Choroid plexus epithelial cell (primary cell): ENCODE measurements around the gene BORCS5.

Experiments
- DNase-seq: peaks from one replicate; pipeline ENCODE4 v3.0.0-alpha.2; 2010; ENCODE audit warnings: low read depth
- H3K4me3 ChIP-seq: 2 replicates; pipeline ENCODE4 v1.5.1; 2011; ENCODE audit warnings: low read depth, mild to moderate bottlenecking, control low read depth, low read length, moderate library complexity
- TF ChIP-seq, protein P1 (sequence below): conservative IDR thresholded peaks from 2 replicates; pipeline ENCODE4 v1.5.1; 2011; ENCODE audit warnings: low read depth, mild to moderate bottlenecking, control low read depth, inconsistent platforms, low read length, moderate library complexity

BORCS5 gene

GRCh38 chr12:12503384-12504078 is 146.7 kb downstream of the BORCS5 start:
- no peak overlapping the region for H3K4me3 ChIP-seq
- DNase-seq: no peak
- TF ChIP-seq, protein P1, sequence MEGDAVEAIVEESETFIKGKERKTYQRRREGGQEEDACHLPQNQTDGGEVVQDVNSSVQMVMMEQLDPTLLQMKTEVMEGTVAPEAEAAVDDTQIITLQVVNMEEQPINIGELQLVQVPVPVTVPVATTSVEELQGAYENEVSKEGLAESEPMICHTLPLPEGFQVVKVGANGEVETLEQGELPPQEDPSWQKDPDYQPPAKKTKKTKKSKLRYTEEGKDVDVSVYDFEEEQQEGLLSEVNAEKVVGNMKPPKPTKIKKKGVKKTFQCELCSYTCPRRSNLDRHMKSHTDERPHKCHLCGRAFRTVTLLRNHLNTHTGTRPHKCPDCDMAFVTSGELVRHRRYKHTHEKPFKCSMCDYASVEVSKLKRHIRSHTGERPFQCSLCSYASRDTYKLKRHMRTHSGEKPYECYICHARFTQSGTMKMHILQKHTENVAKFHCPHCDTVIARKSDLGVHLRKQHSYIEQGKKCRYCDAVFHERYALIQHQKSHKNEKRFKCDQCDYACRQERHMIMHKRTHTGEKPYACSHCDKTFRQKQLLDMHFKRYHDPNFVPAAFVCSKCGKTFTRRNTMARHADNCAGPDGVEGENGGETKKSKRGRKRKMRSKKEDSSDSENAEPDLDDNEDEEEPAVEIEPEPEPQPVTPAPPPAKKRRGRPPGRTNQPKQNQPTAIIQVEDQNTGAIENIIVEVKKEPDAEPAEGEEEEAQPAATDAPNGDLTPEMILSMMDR: peak; percentile 9

GRCh38 chr12:12505544-12506495 is 148.9 kb downstream of the BORCS5 start:
- peak overlapping the region; percentile 22 for H3K4me3 ChIP-seq
- DNase-seq: peak; percentile 70
- TF ChIP-seq, protein P1: no peak

DNA sequence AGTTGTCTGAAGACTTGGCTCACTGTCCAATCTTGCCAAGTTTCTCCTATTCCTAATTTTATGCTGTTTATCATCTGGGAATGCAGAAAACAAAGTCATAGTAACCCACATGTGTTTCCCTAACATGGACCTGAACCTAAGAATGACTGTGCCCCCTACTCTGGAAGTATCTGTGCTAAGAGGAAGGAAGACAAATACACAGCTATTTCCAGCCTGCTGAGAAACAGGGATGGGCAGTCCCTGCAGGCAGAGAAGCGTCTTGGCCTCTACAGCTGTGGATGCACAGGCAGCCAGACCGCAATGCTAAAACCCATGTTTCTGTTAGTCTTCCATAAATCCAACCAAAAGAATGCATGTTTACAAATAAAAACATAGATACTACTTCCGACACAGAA is 149.6 kb downstream of the BORCS5 start:
- peak; percentile 76 for DNase-seq
- TF ChIP-seq, protein P1: peak; percentile 29
- H3K4me3 ChIP-seq: no peak overlapping the region

- DNase-seq: no peak
- no peak overlapping the region for H3K4me3 ChIP-seq
- TF ChIP-seq, protein P1: no peak
Measured at GRCh38 chr12:12507121-12507520, 150.2 kb downstream of the BORCS5 start.

- H3K4me3 ChIP-seq: no peak overlapping the region
- peak; percentile 54 for DNase-seq
- TF ChIP-seq, protein P1: no peak
Measured at GRCh38 chr12:12508612-12509011, 151.7 kb downstream of the BORCS5 start.

GRCh38 chr12:12510141-12510540 is 153.3 kb downstream of the BORCS5 start:
- TF ChIP-seq, protein P1: no peak
- peak; percentile 28 for DNase-seq
- H3K4me3 ChIP-seq: no peak overlapping the region

DNA sequence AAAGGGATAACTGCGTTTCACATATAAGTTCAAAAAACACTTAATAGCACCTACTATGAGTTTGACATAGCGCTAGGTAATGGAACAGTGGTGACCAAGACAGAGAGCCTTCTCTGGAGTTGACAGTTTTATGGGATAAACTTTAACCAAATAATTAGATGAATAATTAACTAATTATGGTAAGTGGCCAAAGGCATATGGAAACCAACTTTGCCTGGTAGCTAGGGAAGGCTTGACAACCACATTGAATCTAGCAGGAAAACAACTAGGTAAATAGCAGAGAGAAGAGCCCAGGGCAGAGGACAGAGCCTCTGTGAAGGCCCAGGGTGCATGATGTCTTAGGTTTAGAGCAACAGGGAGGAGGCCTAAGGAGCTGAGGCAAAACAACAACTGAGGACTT is 153.7 kb downstream of the BORCS5 start:
- TF ChIP-seq, protein P1: no peak
- H3K4me3 ChIP-seq: no peak overlapping the region
- no peak for DNase-seq
